ENCODE results near the gene PIAS1.

Gene PIAS1

GRCh38 chr15:68059630-68060029 lies 5.5 kb downstream of the PIAS1 start:
- Histone ChIP-seq H3K4me1 (ENCODE audit: low read length) (peaks cover 8% of the 10 kb centered on the region; the same call in 1 of the 2 replicates), H4K20me1 (ENCODE audit: insufficient read depth, low read length) (peaks cover 28% of the 10 kb centered on the region; the same call in 1 of the 2 replicates), H3K79me2 (ENCODE audit: low read length) (peaks cover 100% of the 10 kb centered on the region), H2AFZ (ENCODE audit: low read length) (no peak overlapping the region), H3K9me3 (replicated peaks; ENCODE audit: insufficient read depth, low read length) (no peaks in the 10 kb centered on the region), H3K4me3 (ENCODE audit: low read length) (no peak overlapping the region), H3K9ac (ENCODE audit: low read length) (no peak overlapping the region), H3K27ac (ENCODE audit: low read length) (no peak overlapping the region), H3K36me3 (replicated peaks; ENCODE audit: insufficient read depth, low read length) (no peaks in the 10 kb centered on the region), H3F3A (ENCODE audit: insufficient read depth, low read length) (no peaks in the 10 kb centered on the region), H3K4me2 (ENCODE audit: low read depth, low read length) (no peak overlapping the region), H3K9me2 (replicated peaks; ENCODE audit: insufficient read depth, low read length) (no peaks in the 10 kb centered on the region), H3K27me3 (replicated peaks; ENCODE audit: insufficient read depth, low read length) (no peaks in the 10 kb centered on the region)
- no peak for DNase-seq
- TF ChIP-seq CTCF (IDR thresholded peaks at IDR 0.05; ENCODE audit: low read length) (no peak), EZH2phosphoT487 (IDR thresholded peaks at IDR 0.05; ENCODE audit: low read length) (no peak), EZH2 (optimal IDR thresholded peaks at IDR 0.05; ENCODE audit: low read depth, low read length) (no peak)

GRCh38 chr15:68061171-68061570 lies 7.1 kb downstream of the PIAS1 start:
- Histone ChIP-seq H3K27me3 (replicated peaks; ENCODE audit: insufficient read depth, low read length) (no peaks in the 10 kb centered on the region), H3K9me2 (replicated peaks; ENCODE audit: insufficient read depth, low read length) (no peaks in the 10 kb centered on the region), H3F3A (ENCODE audit: insufficient read depth, low read length) (no peaks in the 10 kb centered on the region), H3K4me3 (ENCODE audit: low read length) (no peak overlapping the region), H3K9ac (ENCODE audit: low read length) (no peak overlapping the region), H3K79me2 (ENCODE audit: low read length) (peaks cover 99% of the 10 kb centered on the region), H3K36me3 (replicated peaks; ENCODE audit: insufficient read depth, low read length) (no peaks in the 10 kb centered on the region), H3K4me2 (ENCODE audit: low read depth, low read length) (no peak overlapping the region), H3K27ac (ENCODE audit: low read length) (no peak overlapping the region), H3K9me3 (replicated peaks; ENCODE audit: insufficient read depth, low read length) (no peaks in the 10 kb centered on the region), H4K20me1 (ENCODE audit: insufficient read depth, low read length) (peaks cover 25% of the 10 kb centered on the region; the same call in 1 of the 2 replicates), H2AFZ (ENCODE audit: low read length) (no peak overlapping the region), H3K4me1 (ENCODE audit: low read length) (peaks cover 5% of the 10 kb centered on the region; the same call in 1 of the 2 replicates)
- TF ChIP-seq EZH2 (optimal IDR thresholded peaks at IDR 0.05; ENCODE audit: low read depth, low read length): no peak
- no peak for TF ChIP-seq CTCF (IDR thresholded peaks at IDR 0.05; ENCODE audit: low read length)
- TF ChIP-seq EZH2phosphoT487 (IDR thresholded peaks at IDR 0.05; ENCODE audit: low read length): no peak
- DNase-seq: no peak

DNA sequence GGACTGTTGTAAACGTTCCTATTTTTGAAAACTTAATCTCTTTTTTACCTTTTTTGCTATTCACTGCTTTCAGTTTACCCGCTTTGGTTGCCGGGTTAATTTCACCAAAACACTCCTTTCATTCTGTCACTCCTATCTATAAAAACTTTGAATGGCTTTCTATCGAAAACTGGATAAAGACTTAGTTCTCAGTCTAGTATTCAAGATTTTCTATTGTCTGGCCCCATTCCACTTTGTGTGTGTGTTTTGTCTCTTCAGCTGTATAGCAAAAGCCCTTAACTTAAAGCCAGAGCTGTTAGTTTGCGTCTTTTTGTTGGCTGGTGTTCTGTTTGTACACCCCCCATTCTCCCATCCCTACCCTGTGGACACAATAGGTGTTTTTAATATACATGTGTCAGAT lies 7.5 kb downstream of the PIAS1 start:
- no peak for TF ChIP-seq EZH2phosphoT487 (IDR thresholded peaks at IDR 0.05; ENCODE audit: low read length)
- TF ChIP-seq CTCF (IDR thresholded peaks at IDR 0.05; ENCODE audit: low read length): no peak
- TF ChIP-seq EZH2 (optimal IDR thresholded peaks at IDR 0.05; ENCODE audit: low read depth, low read length): no peak
- no peak overlapping the region for H3K4me3 ChIP-seq (ENCODE audit: low read length)
- no peaks in the 10 kb centered on the region for H3F3A ChIP-seq (ENCODE audit: insufficient read depth, low read length)
- H2AFZ ChIP-seq (ENCODE audit: low read length): no peak overlapping the region
- no peak overlapping the region for H3K4me2 ChIP-seq (ENCODE audit: low read depth, low read length)
- H3K36me3 ChIP-seq (replicated peaks; ENCODE audit: insufficient read depth, low read length): no peaks in the 10 kb centered on the region
- H3K9ac ChIP-seq (ENCODE audit: low read length): no peak overlapping the region
- H3K9me3 ChIP-seq (replicated peaks; ENCODE audit: insufficient read depth, low read length): no peaks in the 10 kb centered on the region
- no peaks in the 10 kb centered on the region for H3K9me2 ChIP-seq (replicated peaks; ENCODE audit: insufficient read depth, low read length)
- no peak overlapping the region for H3K27ac ChIP-seq (ENCODE audit: low read length)
- H3K27me3 ChIP-seq (replicated peaks; ENCODE audit: insufficient read depth, low read length): no peaks in the 10 kb centered on the region
- 0 out of 2 replicates have a peak, but pooled peaks cover 5% of the 10 kb centered on the region for H3K4me1 ChIP-seq (ENCODE audit: low read length)
- no peak for DNase-seq
- peaks cover 21% of the 10 kb centered on the region; the same call in 1 of the 2 replicates for H4K20me1 ChIP-seq (ENCODE audit: insufficient read depth, low read length)
- H3K79me2 ChIP-seq (ENCODE audit: low read length): peaks cover 99% of the 10 kb centered on the region
